DLD1 (cell line): ENCODE data around the gene CPT1A.
"Not testable (repeated sequence)": the region's sequence is repeated elsewhere in the genome, so short reads cannot be mapped to it uniquely, and the experiment has no call there.

Experiments used
- in situ Hi-C: cut with HindIII; loops from 2 replicates; pipeline ENCODE4 v1.10.0; 2017; ENCODE audit warnings: low sequenced_read_pairs

Gene CPT1A

GRCh38 chr11:68841718-68842426 is at the start of gene CPT1A:
CPT1A (minus strand) TSS chr11:68841916; CDS start chr11:68815474, 26,442 bp downstream.
- in situ Hi-C loops = no loop called here

GRCh38 chr11:68890490-68891231 is 48.9 kb upstream of the CPT1A start:
- in situ Hi-C loops = no loop called here

DNA sequence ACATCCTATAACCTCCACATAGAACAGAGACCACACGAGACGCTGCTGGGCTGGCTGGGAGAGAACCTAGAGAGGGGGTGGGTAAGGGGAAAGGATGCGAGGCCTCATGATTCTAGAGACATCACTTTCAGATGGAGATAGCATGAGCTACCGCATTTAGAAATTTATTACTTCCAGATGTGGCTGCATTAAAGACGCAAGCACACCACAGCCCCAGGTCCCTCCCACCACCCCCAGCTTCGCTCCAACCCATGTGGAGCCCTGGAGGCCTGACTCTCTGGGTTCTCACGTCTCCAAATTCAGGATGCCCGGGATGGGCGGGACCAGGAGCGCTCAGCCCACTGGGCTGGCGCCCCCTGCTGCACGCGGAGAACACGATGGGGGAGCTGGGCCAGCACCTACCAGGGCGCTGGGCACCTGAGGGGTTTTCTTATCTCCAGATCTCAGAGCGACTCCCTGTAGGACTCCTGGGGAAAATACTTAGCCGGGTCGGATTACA is 48.3 kb upstream of the CPT1A start:
- in situ Hi-C loops = no loop called here

- in situ Hi-C loops = not testable (repeated sequence)
Observed at GRCh38 chr11:68884827-68885226, 43.1 kb upstream of the CPT1A start.

DNA sequence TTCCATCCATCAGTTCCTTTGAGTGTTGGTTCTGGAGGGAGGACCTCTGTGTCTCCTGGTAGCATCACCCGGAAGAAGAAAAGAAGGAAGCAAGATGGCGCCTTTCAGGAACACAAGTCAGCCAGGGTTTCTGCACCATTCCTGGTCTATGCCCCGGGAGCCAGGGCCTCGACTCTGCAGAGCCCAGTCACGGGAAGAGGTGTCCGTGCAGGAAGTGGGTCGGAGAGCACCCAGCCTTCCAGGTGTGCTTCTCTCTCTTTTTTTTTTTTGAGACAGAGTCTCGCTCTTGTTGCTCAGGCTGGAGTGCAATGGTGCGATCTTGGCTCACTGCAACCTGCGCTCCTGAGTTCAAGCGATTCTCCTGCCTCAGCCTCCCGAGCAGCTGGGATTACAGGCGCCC is 40.7 kb upstream of the CPT1A start:
- in situ Hi-C loops = no loop called here

DNA sequence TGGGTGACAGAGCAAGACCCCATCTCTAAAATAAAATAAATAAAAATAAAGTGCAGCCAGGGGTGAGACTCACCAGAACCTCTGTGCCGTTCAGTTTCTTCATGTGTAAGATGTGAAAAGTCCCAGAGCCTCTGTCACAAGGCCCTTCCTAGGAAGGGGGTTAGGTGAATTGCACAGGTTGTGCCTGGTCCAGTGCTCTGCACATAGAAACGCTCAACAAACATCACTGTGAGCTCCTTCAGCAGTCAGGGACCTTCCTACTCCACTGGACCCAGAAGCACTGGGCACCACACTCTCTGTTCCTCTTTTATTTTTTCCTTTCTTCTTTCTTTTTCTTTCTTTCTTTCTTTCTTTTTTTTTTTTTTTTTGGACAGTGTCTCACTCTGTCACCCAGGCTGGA is 39.6 kb upstream of the CPT1A start:
- in situ Hi-C loops = no loop called here

DNA sequence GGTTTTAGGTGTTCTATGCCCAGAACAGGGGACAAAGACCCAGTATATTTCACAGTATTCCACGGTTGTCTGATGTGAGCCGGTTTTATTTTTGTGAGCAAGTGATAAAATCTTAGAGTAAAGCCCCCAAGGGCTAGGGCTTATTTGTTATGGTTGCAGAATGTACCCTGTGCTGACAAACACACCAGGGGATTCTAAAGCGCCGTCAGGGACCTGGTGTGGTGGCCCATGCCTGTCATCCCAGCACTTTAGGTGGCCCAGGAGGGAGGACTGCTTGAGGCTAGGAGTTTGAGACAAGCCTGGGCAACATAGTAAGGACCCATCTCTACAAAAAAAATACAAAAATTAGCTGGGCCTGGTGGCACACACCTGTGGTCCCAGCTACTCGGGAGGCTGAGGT is 39.1 kb upstream of the CPT1A start:
- in situ Hi-C loops = no loop called here

DNA sequence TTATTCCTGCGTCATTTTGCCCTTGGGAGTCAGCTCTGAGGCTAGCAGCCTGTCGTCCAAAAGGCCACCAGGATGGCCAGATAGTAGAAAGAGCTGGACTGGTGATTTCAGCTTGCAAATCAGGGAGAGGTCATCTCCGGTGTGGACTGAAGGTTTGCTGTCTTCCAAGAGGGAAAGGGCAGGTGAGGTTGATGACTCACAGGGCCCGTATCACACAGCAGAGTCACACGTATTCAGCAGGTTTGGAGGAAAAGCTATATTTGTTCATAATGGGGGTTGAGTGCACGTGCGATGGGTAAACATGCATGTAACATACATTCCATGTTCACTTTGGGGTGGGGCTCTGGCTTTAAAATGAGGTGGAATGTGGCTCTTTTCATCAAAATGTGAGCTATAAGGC is 36.3 kb upstream of the CPT1A start:
- in situ Hi-C loops = no loop called here

- in situ Hi-C loops = no loop called here
Observed at GRCh38 chr11:68872216-68873003, 30.7 kb upstream of the CPT1A start.

- in situ Hi-C loops = no loop called here
Observed at GRCh38 chr11:68870470-68870869, 28.8 kb upstream of the CPT1A start.

GRCh38 chr11:68868221-68868835 is 26.6 kb upstream of the CPT1A start:
- in situ Hi-C loops = no loop called here

DNA sequence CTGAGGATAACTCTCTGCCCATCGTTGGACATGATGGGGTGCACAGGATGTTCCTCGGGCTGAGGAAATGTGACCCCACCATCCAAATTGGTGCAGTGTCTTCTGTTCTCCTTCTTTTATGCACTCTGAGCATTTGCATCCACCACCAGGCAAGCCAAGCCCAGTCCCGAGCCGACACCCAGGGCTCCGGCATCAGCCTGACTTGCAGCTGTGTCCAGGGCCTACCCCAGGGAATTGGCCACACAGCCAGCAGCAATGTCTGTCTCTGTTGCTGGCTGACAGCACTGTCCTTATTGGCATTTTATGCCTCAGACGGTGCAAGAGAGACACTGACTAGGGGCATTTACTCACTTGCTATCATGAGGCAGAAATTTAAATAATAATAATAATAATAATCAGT is 25.4 kb upstream of the CPT1A start:
- in situ Hi-C loops = no loop called here

DNA sequence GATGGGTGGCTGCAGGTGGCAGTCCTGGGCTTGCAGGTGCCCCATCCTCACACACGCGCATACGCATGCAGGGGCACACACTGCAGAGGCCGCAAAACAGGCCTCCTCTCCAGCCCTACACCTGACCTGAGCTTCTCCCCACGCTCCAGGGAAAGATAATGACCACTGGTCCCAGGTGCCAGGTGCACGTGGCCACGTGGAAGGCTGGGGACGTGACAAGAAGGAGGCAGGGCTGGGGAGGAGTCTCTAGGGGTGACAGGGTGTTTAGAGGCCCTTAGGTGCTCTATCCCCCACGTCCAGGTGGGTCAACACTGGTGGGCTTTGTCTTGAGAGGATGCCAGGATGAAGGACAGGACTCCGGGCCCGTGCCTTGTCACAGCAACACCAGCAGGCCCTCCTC is 23.5 kb upstream of the CPT1A start:
- in situ Hi-C loops = no loop called here

DNA sequence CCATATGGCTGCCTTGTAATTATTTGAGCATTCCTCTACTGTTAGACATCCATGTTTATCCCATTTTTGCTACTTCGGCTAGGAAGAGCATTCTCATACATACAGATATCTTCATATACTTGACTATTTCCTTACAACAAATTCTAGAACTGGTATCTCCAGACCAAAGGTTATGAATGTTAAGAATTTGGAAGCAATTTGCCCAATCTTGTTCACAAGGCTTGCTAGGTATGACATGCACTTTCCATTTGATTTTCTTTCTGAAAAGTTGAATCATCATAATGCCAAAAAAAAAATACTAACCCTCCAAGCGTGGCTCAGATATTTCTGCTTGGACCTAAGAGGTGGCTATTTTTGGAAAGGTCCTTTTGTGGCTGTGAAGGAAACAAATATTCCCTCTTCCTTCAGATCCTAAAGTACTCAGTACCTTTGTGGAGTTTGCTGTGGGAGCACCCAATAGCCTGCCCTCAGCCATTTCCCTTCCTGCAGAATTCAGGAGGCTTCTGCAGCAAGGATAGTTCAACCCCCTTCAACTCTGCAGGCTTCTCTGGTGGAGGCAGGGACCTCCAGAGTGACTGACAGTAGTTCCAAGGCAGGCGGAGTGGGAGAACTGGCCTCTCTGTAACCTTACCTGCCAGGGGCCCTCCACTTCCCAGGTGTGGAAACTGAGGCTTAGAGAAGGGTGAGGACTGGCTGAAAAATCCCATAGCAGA is 22.0 kb upstream of the CPT1A start:
- in situ Hi-C loops = no loop called here

DNA sequence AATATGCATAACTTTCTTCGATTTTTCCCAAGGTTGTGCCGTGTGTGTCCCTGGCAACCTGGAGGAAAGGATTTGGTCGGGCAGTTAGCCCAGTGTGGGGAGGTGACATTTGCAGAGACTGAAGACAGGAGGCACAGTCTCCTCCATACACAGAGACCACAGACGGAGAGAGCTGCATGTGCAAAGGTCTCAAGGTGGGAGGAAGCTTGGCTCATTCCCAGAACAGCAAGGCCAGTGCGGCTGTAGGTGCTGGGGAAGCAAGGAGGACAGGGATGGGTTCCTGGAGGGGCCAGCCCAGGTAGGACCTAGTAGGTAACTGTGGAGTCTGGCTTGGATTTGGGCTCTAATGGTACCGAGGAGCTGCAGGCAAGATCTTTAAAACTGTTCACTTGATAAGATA is 20.7 kb upstream of the CPT1A start:
- in situ Hi-C loops = no loop called here

GRCh38 chr11:68859123-68859522 is 17.4 kb upstream of the CPT1A start:
- in situ Hi-C loops = no loop called here

DNA sequence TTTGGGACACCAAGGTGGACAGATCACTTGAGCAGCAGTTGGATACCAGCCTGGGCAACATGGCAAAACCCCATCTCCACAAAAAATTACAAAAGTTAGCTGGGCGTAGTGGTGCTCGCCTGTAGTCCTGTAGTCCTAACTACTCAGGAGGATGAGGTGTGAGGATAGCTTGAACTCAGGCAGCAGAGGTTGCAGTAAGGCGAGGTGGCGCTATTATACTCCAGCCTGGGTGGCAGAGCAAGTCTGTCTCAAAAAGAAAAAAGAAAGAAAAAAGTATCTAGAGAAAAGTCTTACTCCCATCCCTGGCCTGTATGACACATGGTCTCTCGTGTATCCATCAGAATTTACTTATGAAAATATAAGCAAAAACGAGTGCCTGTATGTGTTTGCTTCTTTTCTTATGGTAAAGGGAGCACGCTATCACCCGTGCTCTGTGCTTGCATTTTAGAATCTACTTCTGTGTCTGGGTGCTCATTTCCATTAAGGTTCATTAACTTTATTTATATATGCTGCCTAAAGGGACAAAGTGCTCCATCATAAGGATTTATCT is 15.4 kb upstream of the CPT1A start:
- in situ Hi-C loops = no loop called here

DNA sequence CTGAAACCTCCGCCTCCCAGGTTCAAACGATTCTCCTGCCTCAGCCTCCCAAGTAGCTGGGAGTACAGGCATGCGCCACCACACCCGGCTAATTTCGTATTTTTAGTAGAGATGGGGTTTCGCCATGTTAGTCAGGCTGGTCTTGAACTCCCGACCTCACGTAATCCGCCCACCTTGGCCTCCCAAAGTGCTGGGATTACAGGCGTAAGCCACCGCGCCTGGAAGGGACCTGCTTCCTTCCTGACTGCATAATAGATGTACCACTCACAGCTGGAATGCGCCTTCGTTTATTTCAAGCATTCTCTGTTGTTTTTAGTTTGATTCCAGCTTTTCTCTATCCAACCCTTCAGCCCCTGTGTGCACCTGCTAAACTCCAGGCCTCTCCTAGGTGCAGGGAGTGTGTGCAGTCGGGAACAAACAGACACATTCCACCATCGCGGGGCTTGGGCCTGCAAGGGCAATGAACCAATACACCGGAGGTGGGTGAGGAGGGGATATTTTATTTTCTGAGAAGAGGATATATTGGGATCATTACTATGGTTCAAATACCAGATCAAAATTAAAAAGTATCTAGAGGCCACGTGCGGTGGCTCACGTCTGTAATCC is 14.8 kb upstream of the CPT1A start:
- in situ Hi-C loops = not testable (repeated sequence)

- in situ Hi-C loops = no loop called here
Observed at GRCh38 chr11:68855205-68855981, 13.7 kb upstream of the CPT1A start.
